Measurements from ENCODE around the gene FAM131C.
"Not testable (repeated sequence)": the region's sequence is repeated elsewhere in the genome, so short reads cannot be mapped to it uniquely, and the experiment has no call there.

The FAM131C gene

DNA sequence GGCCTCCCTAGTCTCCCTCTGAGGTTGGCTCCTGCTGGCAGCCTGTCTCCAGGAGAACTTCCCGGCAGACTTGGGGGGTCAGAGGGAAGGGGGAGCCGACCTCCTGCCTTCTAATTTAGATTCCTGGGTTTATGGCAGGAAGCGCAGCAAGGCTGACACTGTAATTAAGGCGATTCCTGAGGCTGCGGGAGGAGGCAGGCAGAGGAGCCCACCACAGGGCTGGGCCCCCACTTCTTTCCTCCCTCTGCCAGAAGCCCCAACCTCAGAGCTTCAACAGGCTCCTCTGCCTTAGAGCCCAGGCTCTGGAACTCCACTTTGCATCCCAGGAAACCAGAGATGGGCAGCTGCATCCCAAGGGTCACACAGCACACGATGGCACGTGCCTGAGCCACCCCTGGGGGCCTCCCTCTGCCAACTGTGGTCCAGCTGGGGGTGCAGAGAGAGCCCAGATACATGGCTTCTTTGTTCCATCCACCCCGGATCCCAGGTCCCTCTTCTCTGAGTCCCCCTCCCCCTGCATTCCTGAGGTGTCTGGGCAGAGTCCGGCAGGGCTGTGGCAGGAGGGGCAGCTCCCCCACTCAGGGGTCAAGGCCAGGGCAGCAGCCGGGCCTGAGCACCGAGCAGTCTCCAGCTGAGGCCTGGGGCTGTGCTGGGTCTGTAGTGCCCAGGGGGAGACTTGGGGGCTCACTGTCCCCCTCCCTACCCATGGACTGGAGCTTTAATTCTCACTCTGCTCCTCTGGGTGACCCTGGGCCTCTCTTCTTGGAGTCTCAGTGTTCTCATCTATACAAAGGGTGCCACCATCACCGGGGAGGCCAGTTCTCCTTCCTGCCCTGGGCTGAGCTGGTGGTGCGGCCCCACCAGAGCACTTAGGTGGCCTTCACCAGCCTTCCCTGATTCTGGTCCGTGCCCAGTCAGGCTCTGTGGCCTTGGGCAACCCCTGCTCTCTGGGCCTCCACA is 39.4 kb upstream of the FAM131C start:
- TF ChIP-seq, protein P1, sequence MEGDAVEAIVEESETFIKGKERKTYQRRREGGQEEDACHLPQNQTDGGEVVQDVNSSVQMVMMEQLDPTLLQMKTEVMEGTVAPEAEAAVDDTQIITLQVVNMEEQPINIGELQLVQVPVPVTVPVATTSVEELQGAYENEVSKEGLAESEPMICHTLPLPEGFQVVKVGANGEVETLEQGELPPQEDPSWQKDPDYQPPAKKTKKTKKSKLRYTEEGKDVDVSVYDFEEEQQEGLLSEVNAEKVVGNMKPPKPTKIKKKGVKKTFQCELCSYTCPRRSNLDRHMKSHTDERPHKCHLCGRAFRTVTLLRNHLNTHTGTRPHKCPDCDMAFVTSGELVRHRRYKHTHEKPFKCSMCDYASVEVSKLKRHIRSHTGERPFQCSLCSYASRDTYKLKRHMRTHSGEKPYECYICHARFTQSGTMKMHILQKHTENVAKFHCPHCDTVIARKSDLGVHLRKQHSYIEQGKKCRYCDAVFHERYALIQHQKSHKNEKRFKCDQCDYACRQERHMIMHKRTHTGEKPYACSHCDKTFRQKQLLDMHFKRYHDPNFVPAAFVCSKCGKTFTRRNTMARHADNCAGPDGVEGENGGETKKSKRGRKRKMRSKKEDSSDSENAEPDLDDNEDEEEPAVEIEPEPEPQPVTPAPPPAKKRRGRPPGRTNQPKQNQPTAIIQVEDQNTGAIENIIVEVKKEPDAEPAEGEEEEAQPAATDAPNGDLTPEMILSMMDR (IDR thresholded peaks at IDR 0.05; ENCODE audit: low read depth, low read length): no peak
- no peak for DNase-seq (ENCODE audit: extremely low read depth, low read depth)

- no peak for DNase-seq (ENCODE audit: extremely low read depth, low read depth)
- TF ChIP-seq, protein P1 (IDR thresholded peaks at IDR 0.05; ENCODE audit: low read depth, low read length): no peak
Measured at GRCh38 chr1:16111771-16112595, 38.5 kb upstream of the FAM131C start.

- no peak for DNase-seq (ENCODE audit: extremely low read depth, low read depth)
- TF ChIP-seq, protein P1 (IDR thresholded peaks at IDR 0.05; ENCODE audit: low read depth, low read length): no peak
Measured at GRCh38 chr1:16110884-16111283, 37.4 kb upstream of the FAM131C start.

DNA sequence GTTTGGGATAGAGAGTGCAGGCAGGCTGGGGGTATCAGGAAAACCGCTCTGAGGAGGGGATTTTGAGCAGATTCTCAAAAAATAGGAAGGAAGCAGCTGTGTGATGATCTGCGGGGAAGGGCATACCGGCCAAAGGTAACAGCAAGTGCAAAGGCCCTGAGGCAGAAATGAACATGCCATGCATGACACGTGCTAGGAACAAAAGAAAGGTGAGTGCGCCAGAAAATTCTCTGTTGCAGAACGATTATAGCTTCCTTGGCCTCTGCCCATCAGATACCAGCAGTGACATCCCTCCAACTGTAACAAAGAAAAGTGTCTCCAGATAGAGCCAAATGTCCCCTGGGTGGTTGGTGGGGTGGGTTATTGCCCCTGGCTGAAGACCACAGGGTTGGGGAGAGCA is 37.0 kb upstream of the FAM131C start:
- TF ChIP-seq, protein P1 (IDR thresholded peaks at IDR 0.05; ENCODE audit: low read depth, low read length): no peak
- no peak for DNase-seq (ENCODE audit: extremely low read depth, low read depth)

DNA sequence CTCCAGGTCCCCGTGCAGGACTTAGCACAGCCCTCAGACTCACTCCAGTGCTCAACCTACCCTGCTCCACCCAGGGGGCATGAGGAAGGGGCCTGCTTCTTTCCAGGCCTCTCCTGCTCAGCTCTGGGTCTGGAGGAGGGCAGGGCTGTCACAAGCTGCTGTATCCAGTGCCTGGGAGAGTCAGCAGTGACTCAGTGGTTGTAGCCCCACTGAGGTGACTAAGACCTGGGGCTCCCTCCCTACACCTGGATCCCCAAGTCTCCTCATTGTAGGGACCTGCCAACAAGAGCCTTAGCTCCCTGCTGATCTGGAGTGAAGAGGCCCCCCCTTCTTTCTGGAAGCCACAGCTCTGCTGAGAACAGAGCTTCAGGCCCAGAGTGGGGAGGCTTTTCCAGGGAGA is 36.1 kb upstream of the FAM131C start:
- DNase-seq (ENCODE audit: extremely low read depth, low read depth): no peak
- TF ChIP-seq, protein P1 (IDR thresholded peaks at IDR 0.05; ENCODE audit: low read depth, low read length): no peak

DNA sequence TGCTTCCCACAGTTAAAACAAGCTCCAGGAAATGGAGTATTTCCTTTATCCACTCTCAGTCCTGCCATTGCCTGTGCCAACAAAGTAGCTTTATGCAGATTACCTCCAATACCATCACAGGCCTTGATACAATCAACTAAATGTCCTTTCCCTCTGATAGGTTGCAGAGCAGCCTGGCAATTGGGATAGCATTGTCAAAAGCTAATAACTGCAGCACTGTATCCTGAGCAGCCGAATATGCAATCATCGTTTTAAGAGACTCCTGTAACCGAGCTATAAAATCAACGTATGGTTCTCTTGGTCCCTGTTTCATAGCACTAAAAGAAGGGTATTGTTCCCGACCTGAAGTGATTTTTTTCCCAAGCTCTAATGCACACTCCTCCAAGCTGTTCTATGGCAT is 33.6 kb upstream of the FAM131C start:
- DNase-seq (ENCODE audit: extremely low read depth, low read depth): not testable (repeated sequence)

DNA sequence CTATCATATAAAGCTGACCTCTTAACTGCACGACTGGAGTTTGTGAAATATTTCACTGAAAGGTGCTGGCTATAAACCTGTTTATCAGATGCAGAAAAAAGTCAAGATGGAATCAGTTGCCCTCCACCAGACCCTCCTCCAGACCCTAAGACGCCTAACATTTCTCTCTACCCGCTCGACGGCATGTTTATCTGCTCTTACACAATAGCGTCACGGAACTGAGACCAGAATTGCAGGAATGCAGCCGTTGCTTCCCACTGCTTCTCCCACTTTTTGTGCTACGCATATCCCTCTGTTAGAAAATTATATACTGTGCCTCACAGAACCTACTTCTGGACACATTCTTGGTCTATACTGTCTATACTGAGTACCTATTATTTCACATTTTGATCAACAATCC is 28.2 kb upstream of the FAM131C start:
- TF ChIP-seq, protein P1 (IDR thresholded peaks at IDR 0.05; ENCODE audit: low read depth, low read length): no peak
- DNase-seq (ENCODE audit: extremely low read depth, low read depth): no peak

All from AG09319 (cell line).